Measurements from ENCODE around the gene TMX2. TPM values are rescaled to one million over a fixed set of nuclear protein-coding genes. Genes with fewer than 3 reads are reported as not detected.

The TMX2 gene
- total and polyA plus RNA-seq, 10 of the 15 experiments (the other 5 are each of a cell fraction or from before 2014, with no cell fraction given), result 64.3 to 134 (median 91.6) TPM

GRCh38 chr11:57741132-57742086 is 29.0 kb downstream of the TMX2 start, which contains the start of gene SELENOH (continued):
- no peak for TF ChIP-seq CEBPZ (IDR thresholded peaks at IDR 0.05; ENCODE audit: low read depth, low read length)
- TF ChIP-seq ZBTB4 (CRISPR knock-in tag; IDR thresholded peaks at IDR 0.05), result no peak
- TF ChIP-seq BRCA1 (IDR thresholded peaks at IDR 0.05; ENCODE audit: low read depth, low read length), result no peak
- no peak for TF ChIP-seq ZNF24 (IDR thresholded peaks at IDR 0.05)
- peak; percentile 73 for TF ChIP-seq TBL1XR1 (IDR thresholded peaks at IDR 0.05; ENCODE audit: low read depth, low read length)
- TF ChIP-seq RBBP5 (conservative IDR thresholded peaks at IDR 0.05), result no peak
- peak; percentile 70 for TF ChIP-seq BCL11A (IDR thresholded peaks at IDR 0.05; ENCODE audit: low read depth, low read length)
- TF ChIP-seq CEBPB (IDR thresholded peaks at IDR 0.05; ENCODE audit: borderline replicate concordance in 1 of 2, low read depth in 2 of 2, low read length in 2 of 2), result no peak
- peak; percentile 75 to 86 for TF ChIP-seq EGR1 (IDR thresholded peaks at IDR 0.05; ENCODE audit: borderline replicate concordance in 1 of 2, low read depth in 2 of 2, low read length in 2 of 2)
- peak; percentile 45 for TF ChIP-seq CBFB (IDR thresholded peaks at IDR 0.05; ENCODE audit: low read depth)
- 0 out of 2 replicates have a peak, but pooled peaks have one; percentile 75 for TF ChIP-seq RCOR1 (conservative IDR thresholded peaks at IDR 0.05; ENCODE audit: low read depth, low read length)
- no peak; the same call in 1 of the 2 replicates for TF ChIP-seq NRF1 (conservative IDR thresholded peaks at IDR 0.05; ENCODE audit: low read depth, low read length)
- peak; percentile 58 for TF ChIP-seq BACH1 (IDR thresholded peaks at IDR 0.05; ENCODE audit: borderline replicate concordance)
- no peak for TF ChIP-seq NR2C2 (IDR thresholded peaks at IDR 0.05; ENCODE audit: borderline replicate concordance, control insufficient read depth, insufficient read length, low read depth)
- TF ChIP-seq RAD51 (IDR thresholded peaks at IDR 0.05), result peak; percentile 89
- peak; percentile 63; the same call in 1 of the 2 replicates for TF ChIP-seq PAX5 (IDR thresholded peaks at IDR 0.05; ENCODE audit: borderline replicate concordance, low read depth, low read length)
- peak; percentile 85 for TF ChIP-seq TCF12 (IDR thresholded peaks at IDR 0.05; ENCODE audit: low read depth, low read length)
- no peak for TF ChIP-seq PRDM15 (CRISPR knock-in tag; IDR thresholded peaks at IDR 0.05)
- TF ChIP-seq TARDBP (IDR thresholded peaks at IDR 0.05; ENCODE audit: borderline replicate concordance), result 0 out of 2 replicates have a peak, but pooled peaks have one; percentile 76
- TF ChIP-seq YBX1 (IDR thresholded peaks at IDR 0.05), result no peak
